MM.1S (cell line): ENCODE data around the gene KCNJ12.
"Not testable (repeated sequence)": the region's sequence is repeated elsewhere in the genome, so short reads cannot be mapped to it uniquely, and the experiment has no call there.

Source experiments
- CTCF ChIP-seq: fragments of 300-600 bp; sonication (generic); IDR thresholded peaks from 2 replicates; pipeline ENCODE4 v1.5.1; 2016; ENCODE audit warnings: antibody characterized with exemption, low read length, mixed read lengths
- EZH2 ChIP-seq: fragments of 300-600 bp; sonication (generic); optimal IDR thresholded peaks from 2 replicates; pipeline ENCODE3; 2017; ENCODE audit warnings: low read depth, mild to moderate bottlenecking, antibody characterized with exemption, low read length, mixed read lengths
- EZH2phosphoT487 ChIP-seq: fragments of 300-600 bp; sonication (generic); IDR thresholded peaks from 2 replicates; pipeline ENCODE4 v1.6.1; 2018; ENCODE audit warnings: antibody characterized with exemption, low read length

GRCh38 chr17:21346651-21347250 is 29.4 kb upstream of the KCNJ12 start:
- TF ChIP-seq EZH2phosphoT487, CTCF, EZH2: not testable (repeated sequence)
